OCI-LY1 (cell line): ENCODE results near the gene GABRD.

Experiments used
- H2AFZ ChIP-seq: fragments of 200-600 bp; sonication (generic), shearing (Covaris generic); 2 replicates; pipeline ENCODE4 v1.6.0; 2014; ENCODE audit warnings: antibody characterized with exemption, mild to moderate bottlenecking, low read length
- H3F3A ChIP-seq: fragments of 200-600 bp; sonication (generic), shearing (Covaris generic); 2 replicates; pipeline ENCODE4 v1.6.0; 2014; ENCODE audit warnings: mild to moderate bottlenecking, antibody characterized with exemption, low read length, moderate library complexity; ENCODE audit not compliant: insufficient read depth
- H3K27ac ChIP-seq: fragments of 200-600 bp; sonication (generic); 2 replicates; pipeline ENCODE4 v1.5.1; 2014; ENCODE audit warnings: low read length, mixed run types, mild to moderate bottlenecking, low read depth; ENCODE audit not compliant: poor library complexity, severe bottlenecking
- H3K27me3 ChIP-seq: fragments of 200-600 bp; sonication (generic); 2 replicates; pipeline ENCODE4 v1.6.0; 2014; ENCODE audit warnings: antibody characterized with exemption, mild to moderate bottlenecking, low read length, moderate library complexity; ENCODE audit not compliant: insufficient read depth
- H3K36me3 ChIP-seq: fragments of 200-600 bp; sonication (generic); 2 replicates; pipeline ENCODE4 v1.6.1; 2014; ENCODE audit warnings: mild to moderate bottlenecking, antibody characterized with exemption, low read length, moderate library complexity, mixed read lengths; ENCODE audit not compliant: insufficient read depth
- H3K4me1 ChIP-seq: fragments of 200-600 bp; sonication (generic); 2 replicates; pipeline ENCODE4 v1.5.1; 2014; ENCODE audit warnings: mild to moderate bottlenecking, low read length, moderate library complexity; ENCODE audit not compliant: insufficient read depth, severe bottlenecking
- H3K4me2 ChIP-seq: fragments of 200-600 bp; sonication (generic), shearing (Covaris generic); 2 replicates; pipeline ENCODE4 v1.6.1; 2014; ENCODE audit warnings: low read length
- H3K4me3 ChIP-seq: fragments of 200-600 bp; sonication (generic); 2 replicates; pipeline ENCODE4 v1.5.1; 2014; ENCODE audit warnings: low read length, low read depth, mild to moderate bottlenecking, mixed read lengths; ENCODE audit not compliant: poor library complexity, severe bottlenecking
- H3K79me2 ChIP-seq: fragments of 200-600 bp; shearing (Covaris generic); 2 replicates; pipeline ENCODE4 v1.6.1; 2016; ENCODE audit warnings: mixed run types, low read length, mixed read lengths; ENCODE audit not compliant: insufficient read depth
- H3K9ac ChIP-seq: fragments of 200-600 bp; sonication (generic), shearing (Covaris generic); 2 replicates; pipeline ENCODE4 v1.6.1; 2014; ENCODE audit warnings: mild to moderate bottlenecking, low read length, mixed read lengths
- H3K9me2 ChIP-seq: fragments of 200-600 bp; sonication (generic), shearing (Covaris generic); 2 replicates; pipeline ENCODE4 v1.6.1; 2014; ENCODE audit warnings: low read depth, mild to moderate bottlenecking, low read length, mixed read lengths
- H3K9me3 ChIP-seq: fragments of 200-600 bp; shearing (Covaris generic); 2 replicates; pipeline ENCODE4 v1.6.1; 2014; ENCODE audit warnings: low read length, mixed read lengths
- H4K20me1 ChIP-seq: fragments of 200-600 bp; sonication (generic), shearing (Covaris generic); 2 replicates; pipeline ENCODE4 v1.6.0; 2016; ENCODE audit warnings: mild to moderate bottlenecking, low read length; ENCODE audit not compliant: insufficient read depth
- EZH2 ChIP-seq: fragments of 200-600 bp; sonication (generic), shearing (Covaris generic); IDR thresholded peaks from 2 replicates; pipeline ENCODE4 v1.8.0; 2017; ENCODE audit warnings: borderline replicate concordance, mixed run types, mild to moderate bottlenecking, antibody characterized with exemption, low read length, moderate library complexity, mixed read lengths
- TF ChIP-seq, protein P1 (sequence below): fragments of 200-600 bp; sonication (generic), shearing (Covaris generic); IDR thresholded peaks from 2 replicates; pipeline ENCODE4 v1.5.1; 2017; ENCODE audit warnings: mild to moderate bottlenecking, antibody characterized with exemption, low read length, moderate library complexity, mixed read lengths

The GABRD gene

DNA sequence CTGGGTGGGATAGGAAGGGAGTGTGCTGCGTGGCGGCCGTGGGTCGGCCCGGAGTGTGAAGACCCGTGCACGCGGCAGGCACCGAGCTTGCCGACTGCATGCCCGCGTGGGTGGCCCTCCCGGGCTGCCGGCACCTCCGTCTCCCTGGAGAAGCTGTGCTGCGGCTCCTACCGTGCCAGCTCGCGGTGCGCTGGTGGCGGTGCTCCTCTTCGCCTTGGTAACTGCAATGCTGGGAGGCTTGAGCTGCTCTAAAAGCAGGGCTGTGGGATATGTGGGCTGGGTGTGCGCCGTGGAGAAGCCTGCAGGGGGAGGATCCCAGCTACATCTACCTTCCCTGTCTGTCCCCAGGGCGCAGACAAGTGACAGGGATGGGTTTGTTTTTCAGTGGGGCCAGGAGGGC lies 2.4 kb downstream of the GABRD start:
- H3K9me2 ChIP-seq: no peaks in the 10 kb centered on the region
- no peak for TF ChIP-seq EZH2
- TF ChIP-seq, protein P1, sequence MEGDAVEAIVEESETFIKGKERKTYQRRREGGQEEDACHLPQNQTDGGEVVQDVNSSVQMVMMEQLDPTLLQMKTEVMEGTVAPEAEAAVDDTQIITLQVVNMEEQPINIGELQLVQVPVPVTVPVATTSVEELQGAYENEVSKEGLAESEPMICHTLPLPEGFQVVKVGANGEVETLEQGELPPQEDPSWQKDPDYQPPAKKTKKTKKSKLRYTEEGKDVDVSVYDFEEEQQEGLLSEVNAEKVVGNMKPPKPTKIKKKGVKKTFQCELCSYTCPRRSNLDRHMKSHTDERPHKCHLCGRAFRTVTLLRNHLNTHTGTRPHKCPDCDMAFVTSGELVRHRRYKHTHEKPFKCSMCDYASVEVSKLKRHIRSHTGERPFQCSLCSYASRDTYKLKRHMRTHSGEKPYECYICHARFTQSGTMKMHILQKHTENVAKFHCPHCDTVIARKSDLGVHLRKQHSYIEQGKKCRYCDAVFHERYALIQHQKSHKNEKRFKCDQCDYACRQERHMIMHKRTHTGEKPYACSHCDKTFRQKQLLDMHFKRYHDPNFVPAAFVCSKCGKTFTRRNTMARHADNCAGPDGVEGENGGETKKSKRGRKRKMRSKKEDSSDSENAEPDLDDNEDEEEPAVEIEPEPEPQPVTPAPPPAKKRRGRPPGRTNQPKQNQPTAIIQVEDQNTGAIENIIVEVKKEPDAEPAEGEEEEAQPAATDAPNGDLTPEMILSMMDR: no peak
- no peak overlapping the region for H3K9ac ChIP-seq
- no peaks in the 10 kb centered on the region; the same call in 1 of the 2 replicates for H3K27me3 ChIP-seq
- H3F3A ChIP-seq: no peaks in the 10 kb centered on the region
- no peak overlapping the region for H3K4me2 ChIP-seq
- H3K4me3 ChIP-seq: no peak overlapping the region
- H3K4me1 ChIP-seq: no peaks in the 10 kb centered on the region
- H3K36me3 ChIP-seq: no peaks in the 10 kb centered on the region
- no peaks in the 10 kb centered on the region for H4K20me1 ChIP-seq
- no peak overlapping the region for H2AFZ ChIP-seq
- no peak overlapping the region for H3K27ac ChIP-seq
- no peaks in the 10 kb centered on the region for H3K79me2 ChIP-seq
- H3K9me3 ChIP-seq: no peaks in the 10 kb centered on the region

DNA sequence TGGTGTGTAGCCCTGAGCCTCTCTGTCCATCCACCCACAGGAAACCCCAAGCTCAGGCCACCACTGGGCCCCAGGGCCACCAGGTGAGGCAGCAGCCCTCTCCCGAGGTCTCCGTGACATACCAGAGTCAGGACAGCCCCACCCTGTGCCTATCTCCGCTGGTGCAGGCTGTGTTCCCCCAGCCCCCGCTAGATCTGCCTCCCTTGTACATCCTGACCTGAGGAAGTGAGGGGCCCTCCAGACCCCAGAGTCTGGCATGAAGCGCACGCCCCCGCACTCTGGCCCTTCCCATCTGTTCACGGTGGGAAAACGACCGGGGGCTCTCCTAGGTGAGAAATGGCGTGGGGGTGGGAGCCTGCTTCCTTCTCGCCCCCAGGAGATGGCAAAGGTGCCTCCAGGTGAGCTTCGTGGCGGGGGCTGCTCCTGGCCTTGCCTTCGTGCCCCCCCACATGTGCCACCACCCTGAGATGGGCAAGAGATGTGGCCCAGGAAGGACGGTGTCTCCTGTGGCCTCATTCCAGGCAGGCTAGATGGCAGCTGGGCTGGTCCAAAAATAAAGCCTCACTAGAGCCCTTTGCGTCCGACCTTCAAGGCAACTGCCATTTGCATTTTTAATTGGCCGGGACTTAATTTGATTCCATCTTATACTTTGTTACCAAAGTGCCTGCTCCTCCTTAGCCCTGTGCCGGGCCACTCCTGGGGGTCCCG lies 3.1 kb downstream of the GABRD start:
- Histone ChIP-seq H3K36me3 (no peaks in the 10 kb centered on the region), H3K4me2 (no peak overlapping the region), H3K4me3 (no peak overlapping the region), H3K9ac (no peak overlapping the region), H3K27me3 (no peaks in the 10 kb centered on the region; the same call in 1 of the 2 replicates), H3K9me2 (no peaks in the 10 kb centered on the region), H3K27ac (no peak overlapping the region), H3K9me3 (no peaks in the 10 kb centered on the region), H2AFZ (no peak overlapping the region), H4K20me1 (no peaks in the 10 kb centered on the region), H3F3A (no peaks in the 10 kb centered on the region), H3K4me1 (no peaks in the 10 kb centered on the region), H3K79me2 (no peaks in the 10 kb centered on the region)
- TF ChIP-seq, protein P1: no peak
- TF ChIP-seq EZH2: no peak

DNA sequence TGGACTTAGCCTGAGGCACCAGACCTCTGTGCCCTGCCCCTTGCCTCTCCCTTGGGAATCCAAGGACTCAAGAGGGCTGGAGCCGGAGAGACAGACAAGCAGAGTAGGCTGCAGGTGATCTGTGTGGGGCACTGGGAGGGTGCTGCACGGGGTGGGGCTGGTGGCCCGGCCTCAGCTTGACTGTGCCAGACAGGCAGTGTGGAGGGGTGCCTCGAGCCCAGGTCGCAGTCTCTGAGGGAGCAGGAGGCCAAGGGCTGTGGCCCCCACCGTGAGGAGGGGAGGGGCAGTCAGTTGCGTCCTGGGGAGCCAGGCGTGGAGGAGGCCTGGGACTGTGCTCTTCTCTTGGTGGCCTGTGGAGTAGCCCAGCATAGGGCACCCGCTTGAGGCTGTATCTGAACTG lies 4.0 kb downstream of the GABRD start:
- TF ChIP-seq, protein P1: no peak
- no peak for TF ChIP-seq EZH2
- H3K4me3 ChIP-seq: no peak overlapping the region
- H3K4me1 ChIP-seq: no peaks in the 10 kb centered on the region
- H3F3A ChIP-seq: no peaks in the 10 kb centered on the region
- no peaks in the 10 kb centered on the region for H4K20me1 ChIP-seq
- no peaks in the 10 kb centered on the region for H3K9me2 ChIP-seq
- H2AFZ ChIP-seq: no peak overlapping the region
- no peaks in the 10 kb centered on the region; the same call in 1 of the 2 replicates for H3K27me3 ChIP-seq
- no peak overlapping the region for H3K27ac ChIP-seq
- H3K36me3 ChIP-seq: no peaks in the 10 kb centered on the region
- no peaks in the 10 kb centered on the region for H3K9me3 ChIP-seq
- no peaks in the 10 kb centered on the region for H3K79me2 ChIP-seq
- no peak overlapping the region for H3K4me2 ChIP-seq
- H3K9ac ChIP-seq: no peak overlapping the region
